SK-N-SH treated with all-trans-retinoic acid at 6 μM for 48 hours (cell line): ENCODE measurements around the gene ALMS1.

Experiments
- ATAC-seq: fragments of 200-7000 bp; cut with Tn5 transposase; 3 replicates; pipeline ENCODE4 v1.9.1; 2020; ENCODE audit warnings: mild to moderate bottlenecking, moderate library complexity
- ARNTL ChIP-seq: fragments of 450-650 bp; formaldehyde crosslinking; IDR thresholded peaks from 2 replicates; pipeline ENCODE4 v1.5.0; 2020; ENCODE audit warnings: low read depth, mild to moderate bottlenecking, moderate library complexity, borderline replicate concordance
- BACH2 ChIP-seq: fragments of 250-450 bp; sonication (Bioruptor Pico); IDR thresholded peaks from 2 replicates; pipeline ENCODE4 v1.9.0; 2021; ENCODE audit warnings: mild to moderate bottlenecking, borderline replicate concordance
- CSDC2 ChIP-seq: fragments of 250-450 bp; sonication (Bioruptor Pico); IDR thresholded peaks from 2 replicates; pipeline ENCODE4 v1.5.0; 2020; ENCODE audit warnings: mild to moderate bottlenecking, moderate library complexity
- ESRRG ChIP-seq: fragments of 250-450 bp; sonication (Bioruptor Pico); IDR thresholded peaks from 2 replicates; pipeline ENCODE4 v1.6.1; 2021; ENCODE audit warnings: mild to moderate bottlenecking
- GLIS3 ChIP-seq: fragments of 250-450 bp; sonication (Bioruptor Pico); IDR thresholded peaks from 2 replicates; pipeline ENCODE4 v1.5.0; 2020; ENCODE audit warnings: mild to moderate bottlenecking, moderate library complexity
- ISL1 ChIP-seq: fragments of 250-450 bp; sonication (Bioruptor Pico); IDR thresholded peaks from 2 replicates; pipeline ENCODE4 v2.1.2; 2022; ENCODE audit warnings: mild to moderate bottlenecking, moderate library complexity
- OSR1 ChIP-seq: fragments of 250-450 bp; sonication (Bioruptor Pico); IDR thresholded peaks from 2 replicates; pipeline ENCODE4 v1.8.0; 2022; ENCODE audit warnings: moderate library complexity, mild to moderate bottlenecking, inconsistent platforms
- PPARA ChIP-seq: fragments of 250-450 bp; sonication (Bioruptor Pico); IDR thresholded peaks from 2 replicates; pipeline ENCODE4 v1.5.0; 2020; ENCODE audit warnings: mild to moderate bottlenecking, borderline replicate concordance
- RARB ChIP-seq: fragments of 250-450 bp; sonication (Bioruptor Pico); IDR thresholded peaks from 2 replicates; pipeline ENCODE4 v1.8.0; 2021; ENCODE audit warnings: mild to moderate bottlenecking, moderate library complexity
- SNAI2 ChIP-seq: fragments of 250-450 bp; sonication (Bioruptor Pico); IDR thresholded peaks from 2 replicates; pipeline ENCODE4 v1.5.0; 2020; ENCODE audit warnings: mild to moderate bottlenecking, moderate library complexity
- TCF4 ChIP-seq: fragments of 250-450 bp; sonication (Bioruptor Pico); IDR thresholded peaks from 2 replicates; pipeline ENCODE4 v1.8.0; 2021; ENCODE audit warnings: mild to moderate bottlenecking, moderate library complexity, borderline replicate concordance
- TOX ChIP-seq: fragments of 250-450 bp; sonication (Bioruptor Pico); IDR thresholded peaks from 2 replicates; pipeline ENCODE4 v1.8.0; 2021; ENCODE audit warnings: mild to moderate bottlenecking, moderate library complexity, borderline replicate concordance
- TSHZ2 ChIP-seq: fragments of 250-450 bp; sonication (Bioruptor Pico); IDR thresholded peaks from 2 replicates; pipeline ENCODE4 v1.5.0; 2020; ENCODE audit warnings: mild to moderate bottlenecking, moderate library complexity
- ZFP3 ChIP-seq: fragments of 250-450 bp; sonication (Bioruptor Pico); IDR thresholded peaks from 2 replicates; pipeline ENCODE4 v1.5.0; 2020; ENCODE audit warnings: mild to moderate bottlenecking, moderate library complexity
- ZFP30 ChIP-seq: fragments of 450-650 bp; formaldehyde crosslinking; IDR thresholded peaks from 2 replicates; pipeline ENCODE4 v1.5.0; 2022; ENCODE audit warnings: mild to moderate bottlenecking, moderate library complexity
- ZNF565 ChIP-seq: fragments of 450-650 bp; formaldehyde crosslinking; conservative IDR thresholded peaks from 2 replicates; pipeline ENCODE4 v1.5.0; 2020; ENCODE audit warnings: low read depth, mild to moderate bottlenecking, moderate library complexity
- ZNF70 ChIP-seq: fragments of 450-650 bp; formaldehyde crosslinking; IDR thresholded peaks from 2 replicates; pipeline ENCODE4 v1.5.0; 2020; ENCODE audit warnings: mild to moderate bottlenecking, moderate library complexity
- ZNF8 ChIP-seq: fragments of 450-650 bp; formaldehyde crosslinking; IDR thresholded peaks from 2 replicates; pipeline ENCODE4 v1.5.0; 2020; ENCODE audit warnings: mild to moderate bottlenecking, moderate library complexity
- TF ChIP-seq, protein P1 (sequence below): fragments of 250-450 bp; sonication (Bioruptor Pico); IDR thresholded peaks from 2 replicates; pipeline ENCODE4 v1.5.1; 2021; ENCODE audit warnings: mild to moderate bottlenecking, moderate library complexity
- TF ChIP-seq, protein P2 (sequence below): fragments of 250-450 bp; sonication (Bioruptor Pico); IDR thresholded peaks from 2 replicates; pipeline ENCODE4 v1.8.0; 2020; ENCODE audit warnings: mild to moderate bottlenecking, moderate library complexity, borderline replicate concordance
- TF ChIP-seq, protein P3 (sequence below): fragments of 250-450 bp; sonication (Bioruptor Pico); IDR thresholded peaks from 2 replicates; pipeline ENCODE4 v1.8.0; 2021; ENCODE audit warnings: low read depth, mild to moderate bottlenecking, moderate library complexity, borderline replicate concordance
- TF ChIP-seq, protein P4 (sequence below): fragments of 250-450 bp; sonication (Bioruptor Pico); IDR thresholded peaks from 2 replicates; pipeline ENCODE4 v1.5.1; 2020; ENCODE audit warnings: low read depth, mild to moderate bottlenecking, moderate library complexity

The ALMS1 gene

GRCh38 chr2:73366060-73366459, 19.6 kb upstream of the ALMS1 start:
- no peak for ATAC-seq
- TF ChIP-seq, protein P1, sequence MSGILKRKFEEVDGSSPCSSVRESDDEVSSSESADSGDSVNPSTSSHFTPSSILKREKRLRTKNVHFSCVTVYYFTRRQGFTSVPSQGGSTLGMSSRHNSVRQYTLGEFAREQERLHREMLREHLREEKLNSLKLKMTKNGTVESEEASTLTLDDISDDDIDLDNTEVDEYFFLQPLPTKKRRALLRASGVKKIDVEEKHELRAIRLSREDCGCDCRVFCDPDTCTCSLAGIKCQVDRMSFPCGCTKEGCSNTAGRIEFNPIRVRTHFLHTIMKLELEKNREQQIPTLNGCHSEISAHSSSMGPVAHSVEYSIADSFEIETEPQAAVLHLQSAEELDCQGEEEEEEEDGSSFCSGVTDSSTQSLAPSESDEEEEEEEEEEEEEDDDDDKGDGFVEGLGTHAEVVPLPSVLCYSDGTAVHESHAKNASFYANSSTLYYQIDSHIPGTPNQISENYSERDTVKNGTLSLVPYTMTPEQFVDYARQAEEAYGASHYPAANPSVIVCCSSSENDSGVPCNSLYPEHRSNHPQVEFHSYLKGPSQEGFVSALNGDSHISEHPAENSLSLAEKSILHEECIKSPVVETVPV (CRISPR knock-in tag), result no peak
- TF ChIP-seq ZNF565 (CRISPR knock-in tag), result no peak
- TF ChIP-seq ZFP30 (CRISPR knock-in tag), result no peak
- TF ChIP-seq TCF4 (CRISPR knock-in tag), result no peak
- TF ChIP-seq SNAI2 (CRISPR knock-in tag), result no peak
- TF ChIP-seq ZFP3 (CRISPR knock-in tag), result no peak
- TF ChIP-seq, protein P2, sequence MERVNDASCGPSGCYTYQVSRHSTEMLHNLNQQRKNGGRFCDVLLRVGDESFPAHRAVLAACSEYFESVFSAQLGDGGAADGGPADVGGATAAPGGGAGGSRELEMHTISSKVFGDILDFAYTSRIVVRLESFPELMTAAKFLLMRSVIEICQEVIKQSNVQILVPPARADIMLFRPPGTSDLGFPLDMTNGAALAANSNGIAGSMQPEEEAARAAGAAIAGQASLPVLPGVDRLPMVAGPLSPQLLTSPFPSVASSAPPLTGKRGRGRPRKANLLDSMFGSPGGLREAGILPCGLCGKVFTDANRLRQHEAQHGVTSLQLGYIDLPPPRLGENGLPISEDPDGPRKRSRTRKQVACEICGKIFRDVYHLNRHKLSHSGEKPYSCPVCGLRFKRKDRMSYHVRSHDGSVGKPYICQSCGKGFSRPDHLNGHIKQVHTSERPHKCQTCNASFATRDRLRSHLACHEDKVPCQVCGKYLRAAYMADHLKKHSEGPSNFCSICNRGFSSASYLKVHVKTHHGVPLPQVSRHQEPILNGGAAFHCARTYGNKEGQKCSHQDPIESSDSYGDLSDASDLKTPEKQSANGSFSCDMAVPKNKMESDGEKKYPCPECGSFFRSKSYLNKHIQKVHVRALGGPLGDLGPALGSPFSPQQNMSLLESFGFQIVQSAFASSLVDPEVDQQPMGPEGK (CRISPR knock-in tag), result no peak
- TF ChIP-seq ISL1, result no peak
- TF ChIP-seq ZNF8 (CRISPR knock-in tag), result no peak
- TF ChIP-seq TOX, result no peak
- no peak for TF ChIP-seq OSR1 (CRISPR knock-in tag)
- no peak for TF ChIP-seq PPARA
- no peak for TF ChIP-seq CSDC2 (CRISPR knock-in tag)
- TF ChIP-seq ZNF70 (CRISPR knock-in tag), result no peak
- TF ChIP-seq ARNTL (CRISPR knock-in tag), result no peak
- no peak for TF ChIP-seq GLIS3

- TF ChIP-seq BACH2 (CRISPR knock-in tag) (no peak), ZNF565 (CRISPR knock-in tag) (no peak), TOX (no peak), ARNTL (CRISPR knock-in tag) (no peak), SNAI2 (CRISPR knock-in tag) (no peak), ZNF8 (CRISPR knock-in tag) (no peak), ZFP30 (CRISPR knock-in tag) (no peak), TSHZ2 (CRISPR knock-in tag) (no peak)
- ATAC-seq, result no peak
These were observed 16.9 kb upstream of the ALMS1 start for GRCh38 chr2:73368781-73369180.

- TF ChIP-seq, protein P3, sequence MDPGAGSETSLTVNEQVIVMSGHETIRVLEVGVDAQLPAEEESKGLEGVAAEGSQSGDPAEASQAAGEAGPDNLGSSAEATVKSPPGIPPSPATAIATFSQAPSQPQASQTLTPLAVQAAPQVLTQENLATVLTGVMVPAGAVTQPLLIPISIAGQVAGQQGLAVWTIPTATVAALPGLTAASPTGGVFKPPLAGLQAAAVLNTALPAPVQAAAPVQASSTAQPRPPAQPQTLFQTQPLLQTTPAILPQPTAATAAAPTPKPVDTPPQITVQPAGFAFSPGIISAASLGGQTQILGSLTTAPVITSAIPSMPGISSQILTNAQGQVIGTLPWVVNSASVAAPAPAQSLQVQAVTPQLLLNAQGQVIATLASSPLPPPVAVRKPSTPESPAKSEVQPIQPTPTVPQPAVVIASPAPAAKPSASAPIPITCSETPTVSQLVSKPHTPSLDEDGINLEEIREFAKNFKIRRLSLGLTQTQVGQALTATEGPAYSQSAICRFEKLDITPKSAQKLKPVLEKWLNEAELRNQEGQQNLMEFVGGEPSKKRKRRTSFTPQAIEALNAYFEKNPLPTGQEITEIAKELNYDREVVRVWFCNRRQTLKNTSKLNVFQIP (CRISPR knock-in tag), result no peak
- ATAC-seq, result no peak
These were observed 15.3 kb upstream of the ALMS1 start for GRCh38 chr2:73370348-73370747.

GRCh38 chr2:73373344-73373743, 12.3 kb upstream of the ALMS1 start:
- ATAC-seq, result no peak
- TF ChIP-seq TOX (no peak), ISL1 (no peak), RARB (no peak), TSHZ2 (CRISPR knock-in tag) (no peak), ZNF565 (CRISPR knock-in tag) (no peak), PPARA (no peak), OSR1 (CRISPR knock-in tag) (no peak), SNAI2 (CRISPR knock-in tag) (no peak), BACH2 (CRISPR knock-in tag) (no peak), GLIS3 (no peak), ZNF70 (CRISPR knock-in tag) (no peak), ZFP30 (CRISPR knock-in tag) (no peak), ESRRG (CRISPR knock-in tag) (no peak), CSDC2 (CRISPR knock-in tag) (no peak)
- TF ChIP-seq, protein P3 (CRISPR knock-in tag), result no peak
- TF ChIP-seq, protein P4, sequence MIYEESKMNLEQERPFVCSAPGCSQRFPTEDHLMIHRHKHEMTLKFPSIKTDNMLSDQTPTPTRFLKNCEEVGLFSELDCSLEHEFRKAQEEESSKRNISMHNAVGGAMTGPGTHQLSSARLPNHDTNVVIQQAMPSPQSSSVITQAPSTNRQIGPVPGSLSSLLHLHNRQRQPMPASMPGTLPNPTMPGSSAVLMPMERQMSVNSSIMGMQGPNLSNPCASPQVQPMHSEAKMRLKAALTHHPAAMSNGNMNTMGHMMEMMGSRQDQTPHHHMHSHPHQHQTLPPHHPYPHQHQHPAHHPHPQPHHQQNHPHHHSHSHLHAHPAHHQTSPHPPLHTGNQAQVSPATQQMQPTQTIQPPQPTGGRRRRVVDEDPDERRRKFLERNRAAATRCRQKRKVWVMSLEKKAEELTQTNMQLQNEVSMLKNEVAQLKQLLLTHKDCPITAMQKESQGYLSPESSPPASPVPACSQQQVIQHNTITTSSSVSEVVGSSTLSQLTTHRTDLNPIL (CRISPR knock-in tag), result no peak
